Measurements from ENCODE around the gene ITGAE. TPM values are rescaled to one million over a fixed set of nuclear protein-coding genes. Genes with fewer than 3 reads are reported as not detected.

ITGAE gene
- total RNA-seq, 4 donors from 2014 or later, result 19.8 to 48.3 (median 30.8) TPM

DNA sequence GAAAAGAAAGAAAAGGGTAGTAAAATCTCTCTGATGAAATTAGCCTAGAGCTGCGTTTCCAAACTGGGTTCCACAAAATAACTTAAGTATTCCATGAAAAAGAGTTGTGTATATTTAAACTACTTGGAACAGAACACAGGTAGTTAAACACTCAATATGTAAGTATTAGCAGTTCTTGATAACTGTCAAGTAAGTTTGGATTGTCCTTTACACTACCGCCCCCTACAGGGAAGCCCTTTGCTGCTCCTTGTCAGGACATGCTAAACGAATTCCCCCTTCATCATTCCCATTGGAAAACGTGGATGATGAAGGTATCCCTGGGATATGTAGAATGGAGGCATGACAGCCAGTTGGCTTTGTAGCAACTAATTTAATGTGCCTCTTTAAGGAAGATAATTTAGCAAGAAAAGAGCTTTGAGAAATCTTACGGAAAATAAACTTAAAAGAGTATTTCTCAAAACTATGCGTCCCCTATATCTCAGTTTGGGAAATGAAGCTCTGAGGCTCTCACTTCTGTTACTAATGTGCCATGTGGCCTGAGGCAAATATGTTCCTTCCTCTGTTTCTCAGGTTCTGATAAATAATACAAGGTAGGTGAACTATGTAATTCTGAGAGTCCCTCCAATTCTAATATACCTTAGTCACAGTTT, 26.3 kb upstream of the ITGAE start:
- no peak for TF ChIP-seq CTCF (IDR thresholded peaks at IDR 0.05; ENCODE audit: low read depth)

DNA sequence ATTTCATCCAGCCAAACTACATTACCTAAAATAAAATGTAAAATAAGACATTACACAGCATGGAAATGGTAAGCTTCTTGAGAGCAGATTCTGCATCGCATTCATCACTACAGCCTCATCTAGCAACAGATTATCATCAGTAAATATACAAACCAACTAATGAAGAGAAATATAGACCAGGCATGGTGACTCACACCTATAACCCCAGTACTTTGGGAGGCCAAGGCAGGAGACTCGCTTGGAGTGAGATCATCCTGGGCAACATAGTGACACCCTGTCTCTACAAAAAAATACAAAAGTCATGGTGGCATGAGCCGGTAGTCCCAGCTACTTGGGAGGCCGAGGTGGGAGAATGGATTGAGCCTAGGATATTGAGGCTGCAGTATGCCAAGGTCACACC, 25.2 kb upstream of the ITGAE start:
- no peak for TF ChIP-seq CTCF (IDR thresholded peaks at IDR 0.05; ENCODE audit: low read depth)

- TF ChIP-seq CTCF (IDR thresholded peaks at IDR 0.05; ENCODE audit: low read depth), result no peak
These were observed 20.1 kb upstream of the ITGAE start for GRCh38 chr17:3821101-3821500.

DNA sequence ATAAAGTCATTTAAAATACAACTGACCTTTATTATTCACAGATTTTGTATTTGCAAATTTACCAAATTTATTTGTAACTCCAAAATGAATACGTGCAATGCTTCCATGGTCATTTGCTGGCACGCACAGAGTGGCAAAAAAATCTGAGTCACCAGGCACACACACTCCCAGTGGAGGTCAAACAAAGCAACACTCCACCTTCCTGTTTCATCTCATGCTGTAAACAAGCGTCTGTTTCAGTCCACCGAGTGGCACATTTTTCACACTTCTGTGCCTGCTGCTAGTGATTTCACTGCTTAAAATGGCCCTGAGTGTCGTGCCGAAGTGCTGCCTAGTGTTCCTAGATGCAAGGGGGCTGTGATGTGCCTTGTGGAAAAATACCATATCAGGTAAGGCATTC, 17.8 kb upstream of the ITGAE start:
- TF ChIP-seq CTCF (IDR thresholded peaks at IDR 0.05; ENCODE audit: low read depth), result no peak

DNA sequence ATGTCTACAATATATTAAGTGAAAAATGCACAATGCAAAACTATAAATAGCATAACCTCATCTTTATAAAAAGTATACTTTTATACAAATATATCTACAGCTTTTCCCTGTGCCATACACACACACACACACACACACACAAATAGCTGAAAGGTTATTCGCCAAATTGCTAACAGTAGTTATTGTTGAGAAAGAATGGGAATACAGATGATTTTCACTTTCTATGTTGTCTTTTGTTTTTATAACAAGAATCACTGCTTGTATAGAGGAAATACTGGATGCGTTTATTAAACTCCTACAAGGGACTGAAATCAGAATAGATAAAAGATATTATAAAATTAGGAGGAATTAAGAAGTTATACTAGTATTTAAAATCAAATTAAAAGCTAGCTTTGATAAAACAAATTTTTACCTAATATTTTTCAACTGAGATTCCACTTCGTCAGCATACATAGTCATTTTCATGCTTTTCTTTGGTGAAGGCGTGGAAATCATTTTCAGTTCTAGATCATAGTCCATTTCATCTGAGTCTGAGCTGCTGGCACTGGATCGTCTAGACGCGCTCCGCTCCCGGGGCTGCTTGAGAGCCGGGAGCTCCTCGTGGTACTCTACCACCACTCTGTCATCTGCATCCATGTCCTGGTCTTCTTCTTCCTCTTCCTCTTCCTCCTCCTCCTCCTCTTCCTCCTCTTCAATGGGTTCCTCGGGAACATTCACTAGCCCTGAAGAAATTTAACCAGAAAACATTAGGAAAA, 17.0 kb upstream of the ITGAE start:
- no peak for TF ChIP-seq CTCF (IDR thresholded peaks at IDR 0.05; ENCODE audit: low read depth)

DNA sequence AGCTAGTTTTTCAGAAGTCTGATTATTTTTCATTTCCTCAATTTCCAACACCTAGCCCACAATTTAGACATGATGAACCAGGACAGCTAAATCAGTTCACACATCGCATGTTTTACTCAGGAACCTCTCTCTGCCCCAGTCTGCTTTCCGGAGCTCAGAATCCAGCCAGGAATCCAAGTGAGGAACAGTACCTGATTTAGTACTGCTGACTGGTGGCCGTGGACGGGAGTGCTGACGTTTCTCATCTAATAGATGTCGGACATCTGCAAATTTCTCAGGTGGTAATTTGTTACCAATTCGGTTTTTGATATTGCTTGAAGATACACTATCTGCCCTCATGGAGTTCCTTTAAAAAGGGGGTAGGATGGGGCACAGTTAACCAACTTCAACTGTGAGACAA, 14.9 kb upstream of the ITGAE start:
- no peak for TF ChIP-seq CTCF (IDR thresholded peaks at IDR 0.05; ENCODE audit: low read depth)

DNA sequence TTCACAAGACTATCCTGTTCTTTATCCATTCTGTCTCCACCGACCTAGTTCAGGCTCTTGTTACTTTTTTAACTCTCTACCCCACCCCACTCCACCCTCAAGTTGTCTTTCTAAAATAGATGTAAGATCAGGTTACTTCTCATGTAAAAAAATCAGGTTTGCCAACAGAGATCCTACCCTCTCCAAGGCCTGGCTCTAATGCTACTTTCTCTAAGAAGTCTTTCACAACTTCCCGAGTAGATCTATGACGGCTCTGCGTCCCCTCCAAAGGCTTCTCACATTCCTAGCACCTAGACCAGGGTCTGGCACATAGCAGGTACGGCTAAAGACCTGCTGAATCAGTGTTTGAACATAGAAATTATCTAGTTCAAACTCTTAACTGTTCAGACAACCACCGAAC, 14.1 kb upstream of the ITGAE start:
- TF ChIP-seq CTCF (IDR thresholded peaks at IDR 0.05; ENCODE audit: low read depth), result no peak

All from subcutaneous adipose tissue (tissue), 4 donors.